Ovary (tissue), 9 donors: ENCODE data around the gene RGP1. TPM values are rescaled to one million over a fixed set of nuclear protein-coding genes. Genes with fewer than 3 reads are reported as not detected.

Source experiments
- DNase-seq, 5 donors: peaks; one replicate each; pipeline ENCODE4 v3.0.0-alpha.2; 2019 to 2020
- H3K27ac ChIP-seq, 2 donors: fragments of 200-600 bp; one replicate each; pipeline versions ENCODE4 v1.5.1 to v1.8.0; 2019 to 2022
- H3K27me3 ChIP-seq: fragments of 200-600 bp; one replicate; pipeline ENCODE4 v1.8.0; 2022
- H3K36me3 ChIP-seq: fragments of 200-600 bp; sonication (generic); one replicate; pipeline ENCODE4 v1.5.1; 2019
- H3K4me1 ChIP-seq: one replicate; pipeline ENCODE4 v1.8.1; 2013; ENCODE audit warnings: mild to moderate bottlenecking, moderate library complexity; ENCODE audit not compliant: insufficient read depth
- H3K4me3 ChIP-seq: fragments of 200-600 bp; sonication (generic); one replicate; pipeline ENCODE4 v1.5.1; 2017
- H3K9me3 ChIP-seq, 2 donors: fragments of 200-600 bp in 1 of 2; sonication (generic) in 1 of 2; one replicate each; pipeline versions ENCODE4 v1.5.1 to v1.8.1; 2013 to 2019; ENCODE audit warnings: mild to moderate bottlenecking in 1 of 2, moderate library complexity in 1 of 2
- EP300 ChIP-seq: sonication (generic); formaldehyde crosslinking; IDR thresholded peaks from one replicate; pipeline ENCODE4 v1.6.1; 2017; ENCODE audit warnings: antibody characterized with exemption
- POLR2A ChIP-seq: fragments of 450-650 bp; IDR thresholded peaks from one replicate; pipeline ENCODE4 v1.6.1; 2017; ENCODE audit warnings: antibody characterized with exemption, mild to moderate bottlenecking, moderate library complexity
- WGBS, 3 donors: extraction: QIAGEN DNeasy Blood & Tissue Kit in 1 of 3; methylation state at CpG; one replicate each; pipeline versions ENCODE4 v1.1.5 to v1.1.7; 2013 to 2017; 5-methylcytosine and 5-hydroxymethylcytosine counted together
- intact Hi-C, 4 donors: fragments of 100-400 bp; cut with DNase I; formaldehyde crosslinking; loops; one replicate each; pipeline versions ENCODE4 v1.11.0 to v1.15.1; 2022 to 2023
- polyA plus RNA-seq, 2 donors: library from polyadenylated mRNA; stranded (reverse); fragments of 200-250 nt in 1 of 2; fragments of 350-450 nt in 1 of 2; fragmentation: Illumina TruSeq in 1 of 2; extraction: RNeasy Lipid Tissue Mini Kit (QIAGEN cat#74804) in 1 of 2; gene quantifications; one replicate each; pipeline ENCODE4 v1.2.3, GENCODE V29; 2013 to 2014
- total RNA-seq, 7 donors: library from RNA; depleted of rRNA in 2 of 7; stranded (reverse); fragments of >200 nt in 2 of 7; fragmentation: NEBNext Ultra II Directional in 3 of 7; extraction: Animal tissue kit (Norgen Biotek cat#: 25700) in 3 of 7; gene quantifications; one replicate each; pipeline versions ENCODE4 v1.1.0 to v1.2.4, GENCODE V29; 2016 to 2023
- TF ChIP-seq, protein P1 (sequence below), 3 donors: fragments of 450-650 bp in 2 of 3; fragments of 200-600 bp in 1 of 3; IDR thresholded peaks; one replicate each; pipeline versions ENCODE4 v1.5.1 to v1.8.0; 2016 to 2022; ENCODE audit warnings: antibody characterized with exemption in 3 of 3, mild to moderate bottlenecking in 1 of 3
- donor health status: DM: no; HTN: no; CAD: no; lungs with moderate emphysema.
- donor health status: DM: no; HTN: no; CAD: no.
- donor health status: Bipolar disorder and iron deficiency.
- donor health status: DM: yes; HTN: yes; CAD: no.
- donor health status: DM: no; HTN: no; CAD: no.
- donor health status: DM: yes; HTN: yes; CAD: no.

The RGP1 gene
- total and polyA plus RNA-seq, 9 donors = 9.4 to 32.3 (median 25.0) TPM

GRCh38 chr9:35731415-35732184, 17.5 kb upstream of the RGP1 start:
- Histone ChIP-seq H3K9me3 (no peaks in the 10 kb centered on the region), H3K4me3 (peak overlapping the region; percentile 92), H3K27me3 (no peaks in the 10 kb centered on the region), H3K27ac (peak overlapping the region; percentile 92 to 96), H3K36me3 (no peaks in the 10 kb centered on the region), H3K4me1 (peaks cover 34% of the 10 kb centered on the region)
- no peak for DNase-seq
- intact Hi-C loops = loop anchor here in 1 of 4 donors (5.0 kb wide), 1 partner anchor 69 kb away; no protein-coding TSS in a partner anchor
- TF ChIP-seq, protein P1, sequence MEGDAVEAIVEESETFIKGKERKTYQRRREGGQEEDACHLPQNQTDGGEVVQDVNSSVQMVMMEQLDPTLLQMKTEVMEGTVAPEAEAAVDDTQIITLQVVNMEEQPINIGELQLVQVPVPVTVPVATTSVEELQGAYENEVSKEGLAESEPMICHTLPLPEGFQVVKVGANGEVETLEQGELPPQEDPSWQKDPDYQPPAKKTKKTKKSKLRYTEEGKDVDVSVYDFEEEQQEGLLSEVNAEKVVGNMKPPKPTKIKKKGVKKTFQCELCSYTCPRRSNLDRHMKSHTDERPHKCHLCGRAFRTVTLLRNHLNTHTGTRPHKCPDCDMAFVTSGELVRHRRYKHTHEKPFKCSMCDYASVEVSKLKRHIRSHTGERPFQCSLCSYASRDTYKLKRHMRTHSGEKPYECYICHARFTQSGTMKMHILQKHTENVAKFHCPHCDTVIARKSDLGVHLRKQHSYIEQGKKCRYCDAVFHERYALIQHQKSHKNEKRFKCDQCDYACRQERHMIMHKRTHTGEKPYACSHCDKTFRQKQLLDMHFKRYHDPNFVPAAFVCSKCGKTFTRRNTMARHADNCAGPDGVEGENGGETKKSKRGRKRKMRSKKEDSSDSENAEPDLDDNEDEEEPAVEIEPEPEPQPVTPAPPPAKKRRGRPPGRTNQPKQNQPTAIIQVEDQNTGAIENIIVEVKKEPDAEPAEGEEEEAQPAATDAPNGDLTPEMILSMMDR (IDR thresholded peaks at IDR 0.05) = no peak
- TF ChIP-seq EP300 = no peak
- no peak for TF ChIP-seq POLR2A
- WGBS, 3 donors = 0 to 2% (median 2%) methylated on average over 29 to 47 of the region's 47 CpGs

GRCh38 chr9:35732185-35732799, 16.8 kb upstream of the RGP1 start, which contains the start of the genes CREB3 and TLN1:
TSS of gene CREB3 (plus strand) at chr9:35732666. CDS start at chr9:35732773, 107 bp downstream.
TSS of gene TLN1 (minus strand) at chr9:35732195. CDS start at chr9:35725694, 6,501 bp downstream.
- intact Hi-C loops = loop anchor here in 1 of 4 donors (5.0 kb wide), 1 partner anchor 70 kb away; no protein-coding TSS in a partner anchor
- WGBS, 3 donors = 0% methylated on average over 28 to 49 of the region's 49 CpGs

GRCh38 chr9:35732800-35733541, 16.1 kb upstream of the RGP1 start:
- DNase-seq = no peak
- Histone ChIP-seq H3K27ac (peak overlapping the region; percentile 92 to 96), H3K4me3 (peak overlapping the region; percentile 92), H3K27me3 (no peaks in the 10 kb centered on the region), H3K36me3 (no peaks in the 10 kb centered on the region), H3K4me1 (peaks cover 26% of the 10 kb centered on the region), H3K9me3 (no peaks in the 10 kb centered on the region)
- WGBS, 3 donors = 1 to 2% (median 1%) methylated on average over 14 of the region's 14 CpGs
- TF ChIP-seq EP300 (no peak), POLR2A (no peak)
- TF ChIP-seq, protein P1 (IDR thresholded peaks at IDR 0.05) = no peak
- intact Hi-C loops = loop anchor here in 1 of 4 donors (5.0 kb wide), 1 partner anchor 71 kb away; no protein-coding TSS in a partner anchor

More at GRCh38 chr9:35732185-35732799, 16.8 kb upstream of the RGP1 start, which contains the start of the genes CREB3 and TLN1:
- H3K27ac ChIP-seq = peak within 1 kb of the TSS; percentile 92 to 96
- H3K9me3 ChIP-seq = no peaks in the 10 kb centered on the region
- TF ChIP-seq, protein P1 (IDR thresholded peaks at IDR 0.05) = no peak
- TF ChIP-seq EP300 (peak; percentile 73), POLR2A (peak; percentile 60)
- H3K36me3 ChIP-seq = no peaks in the 10 kb centered on the region
- H3K4me1 ChIP-seq = peaks cover 30% of the 10 kb centered on the region
- peak within 1 kb of the TSS; percentile 92 for H3K4me3 ChIP-seq
- peak; percentile 95 to 98 (median 97) for DNase-seq
- no peaks in the 10 kb centered on the region for H3K27me3 ChIP-seq

GRCh38 chr9:35734096-35734495, 15.0 kb upstream of the RGP1 start:
- H3K36me3 ChIP-seq = no peaks in the 10 kb centered on the region
- no peak overlapping the region for H3K4me3 ChIP-seq
- H3K27ac ChIP-seq = no peak overlapping the region
- no peaks in the 10 kb centered on the region for H3K27me3 ChIP-seq
- H3K9me3 ChIP-seq = no peaks in the 10 kb centered on the region
- intact Hi-C loops = loop anchor here in 1 of 4 donors (5.0 kb wide), 1 partner anchor 72 kb away; no protein-coding TSS in a partner anchor
- WGBS, 3 donors = 82 to 93% (median 86%) methylated on average over 3 of the region's 3 CpGs
- TF ChIP-seq POLR2A = no peak
- TF ChIP-seq, protein P1 (IDR thresholded peaks at IDR 0.05) = no peak
- TF ChIP-seq EP300 = no peak
- DNase-seq = no peak
- H3K4me1 ChIP-seq = peaks cover 19% of the 10 kb centered on the region
